Globus pallidus (tissue), 1 donor: Measurements from ENCODE around the gene AKT1S1.
A peak's percentile ranks its signal among the peaks of the same experiment; 100 is the strongest.

ENCODE experiments used
- DNase-seq: peaks from one replicate; pipeline ENCODE4 v3.0.0-alpha.2; 2015; ENCODE audit warnings: low spot score

The AKT1S1 gene

GRCh38 chr19:49882643-49883042 lies 5.5 kb upstream of the AKT1S1 start:
- no peak for DNase-seq

GRCh38 chr19:49881672-49882394 lies 4.7 kb upstream of the AKT1S1 start:
- no peak for DNase-seq

GRCh38 chr19:49881186-49881585 lies 4.0 kb upstream of the AKT1S1 start:
- no peak for DNase-seq

- DNase-seq, result no peak
These were observed 3.2 kb upstream of the AKT1S1 start for GRCh38 chr19:49880162-49880869.

GRCh38 chr19:49879243-49879963 lies 2.2 kb upstream of the AKT1S1 start:
- no peak for DNase-seq

- DNase-seq, result no peak
These were observed 1.6 kb upstream of the AKT1S1 start for GRCh38 chr19:49878744-49879070.

GRCh38 chr19:49877879-49878743 lies 956 bp upstream of the AKT1S1 start:
- DNase-seq, result peak; percentile 98

- peak; percentile 99 for DNase-seq
These were observed 634 bp downstream of the AKT1S1 start for GRCh38 chr19:49876422-49877019.

GRCh38 chr19:49875857-49876421 lies 1.2 kb downstream of the AKT1S1 start:
- peak; percentile 55 for DNase-seq

GRCh38 chr19:49875177-49875576 lies 2.0 kb downstream of the AKT1S1 start:
- DNase-seq, result no peak

GRCh38 chr19:49874503-49875157 lies 2.5 kb downstream of the AKT1S1 start:
- no peak for DNase-seq

- no peak for DNase-seq
These were observed 3.3 kb downstream of the AKT1S1 start for GRCh38 chr19:49873834-49874233.

- no peak for DNase-seq
These were observed 4.0 kb downstream of the AKT1S1 start for GRCh38 chr19:49873129-49873521.

- DNase-seq, result no peak
These were observed 4.7 kb downstream of the AKT1S1 start for GRCh38 chr19:49872245-49873128.

GRCh38 chr19:49871349-49871985 lies 5.7 kb downstream of the AKT1S1 start:
- DNase-seq, result no peak

- no peak for DNase-seq
These were observed 6.8 kb downstream of the AKT1S1 start for GRCh38 chr19:49870309-49870901.

GRCh38 chr19:49869484-49870308 lies 7.5 kb downstream of the AKT1S1 start:
- DNase-seq, result peak; percentile 100

GRCh38 chr19:49869009-49869483 lies 8.1 kb downstream of the AKT1S1 start:
- DNase-seq, result no peak
